Aorta (tissue), 5 donors: ENCODE measurements around the gene ZNF791. TPM values are rescaled to one million over a fixed set of nuclear protein-coding genes. Genes with fewer than 3 reads are reported as not detected.
A peak's percentile ranks its signal among the peaks of the same experiment; 100 is the strongest.

Source experiments
- ATAC-seq: fragments of 200-7000 bp; cut with Tn5 transposase; one replicate; pipeline ENCODE4 v1.9.1; 2022; ENCODE audit warnings: moderate library complexity; ENCODE audit not compliant: low FRiP score
- DNase-seq, 2 donors: peaks; one replicate each; pipeline ENCODE4 v3.0.0-alpha.2; 2020
- H3K27ac ChIP-seq, 2 donors: one replicate each; pipeline ENCODE4 v1.5.1; 2013; ENCODE audit warnings: low read length in 2 of 2, mild to moderate bottlenecking in 2 of 2, moderate library complexity in 2 of 2, control low read depth in 1 of 2, inconsistent platforms in 1 of 2, low read depth in 1 of 2
- H3K27me3 ChIP-seq, 2 donors: one replicate each; pipeline ENCODE4 v1.6.1; 2013; ENCODE audit warnings: control low read depth in 1 of 2, low read length in 1 of 2, mild to moderate bottlenecking in 1 of 2, moderate library complexity in 1 of 2; ENCODE audit not compliant: insufficient read depth in 2 of 2, control insufficient read depth in 1 of 2
- H3K36me3 ChIP-seq, 2 donors: one replicate each; pipeline ENCODE4 v1.6.1; 2013; ENCODE audit warnings: control low read depth in 1 of 2, low read length in 1 of 2, mild to moderate bottlenecking in 1 of 2; ENCODE audit not compliant: insufficient read depth in 2 of 2, control insufficient read depth in 1 of 2
- H3K4me1 ChIP-seq, 2 donors: one replicate each; pipeline ENCODE4 v1.6.1; 2013; ENCODE audit warnings: low read length in 2 of 2, control low read depth in 1 of 2, mild to moderate bottlenecking in 1 of 2, moderate library complexity in 1 of 2; ENCODE audit not compliant: insufficient read depth in 2 of 2, control insufficient read depth in 1 of 2
- H3K4me3 ChIP-seq, 2 donors: one replicate each; pipeline ENCODE4 v1.5.1; 2013; ENCODE audit warnings: low read length in 2 of 2, control low read depth in 1 of 2, mild to moderate bottlenecking in 1 of 2
- H3K9me3 ChIP-seq: one replicate; pipeline ENCODE4 v1.6.1; 2013; ENCODE audit warnings: mild to moderate bottlenecking, low read length; ENCODE audit not compliant: control insufficient read depth
- WGBS, 2 donors: extraction: QIAGEN DNeasy Blood & Tissue Kit; methylation state at CpG; one replicate each; pipeline ENCODE4 v1.1.7; 2013; 5-methylcytosine and 5-hydroxymethylcytosine counted together
- intact Hi-C, 2 donors: fragments of 100-400 bp; cut with DNase I; formaldehyde crosslinking; loops; one replicate each; pipeline versions ENCODE4 v1.14.2 to v1.15.0; 2022
- polyA plus RNA-seq, 2 donors: library from polyadenylated mRNA; stranded (reverse); fragments of 200-250 nt; gene quantifications; one replicate each; pipeline ENCODE4 v1.2.3, GENCODE V29; 2013
- total RNA-seq, 2 donors: library from RNA; stranded (reverse); fragmentation: NEBNext Ultra II Directional; extraction: Animal tissue kit (Norgen Biotek cat#: 25700); gene quantifications; one replicate each; pipeline ENCODE4 v1.2.1, GENCODE V29; 2021
- donor health status: healthy with polysubstance abuse.
- donor health status: Bipolar disorder and iron deficiency.
- donor health status: DM: no; HTN: no; CAD: no.
- donor health status: DM: no; HTN: no; CAD: no.
- donor health status: DM: yes; HTN: yes; CAD: no.

Gene ZNF791
- total and polyA plus RNA-seq, 4 donors, result 2.9 to 35.4 (median 23.6) TPM

DNA sequence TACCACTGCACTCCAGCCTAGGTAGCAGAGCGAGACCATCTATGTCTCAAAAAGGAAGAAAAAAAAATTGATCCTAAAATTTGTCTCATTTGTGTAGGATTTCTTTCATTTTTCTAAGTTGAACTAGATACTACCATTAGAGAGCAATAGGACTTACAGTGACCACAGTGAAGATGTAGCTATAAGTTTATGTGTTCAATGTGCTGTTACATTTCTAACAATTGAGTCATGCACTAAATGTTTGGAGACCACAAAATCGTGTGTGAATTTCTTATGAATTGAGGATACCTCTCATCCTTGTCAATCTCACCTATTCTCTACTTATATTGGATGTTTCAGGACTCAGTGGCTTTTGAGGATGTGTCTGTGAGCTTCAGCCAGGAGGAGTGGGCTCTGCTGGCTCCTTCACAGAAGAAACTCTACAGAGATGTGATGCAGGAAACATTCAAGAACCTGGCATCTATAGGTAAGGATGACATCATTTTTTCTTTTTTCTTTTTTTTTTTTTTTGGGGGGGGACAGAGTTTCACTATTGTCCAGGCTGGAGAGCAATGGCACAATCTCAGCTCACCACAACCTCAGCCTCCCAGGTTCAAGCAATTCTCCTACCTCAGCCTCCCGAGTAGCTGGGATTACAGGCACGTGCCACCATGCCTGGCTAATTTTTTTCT, 12.8 kb downstream of the ZNF791 start:
- DNase-seq (no peak), ATAC-seq (no peak)
- no peak overlapping the region for H3K4me3 ChIP-seq
- H3K4me1 ChIP-seq, result no peaks in the 10 kb centered on the region
- no peak overlapping the region for H3K27ac ChIP-seq
- no peaks in the 10 kb centered on the region for H3K27me3 ChIP-seq
- peaks cover 9 to 10% of the 10 kb centered on the region in 2 donors for H3K36me3 ChIP-seq
- WGBS, 2 donors, result 83 to 91% methylated on average over 4 of the region's 4 CpGs
- intact Hi-C loops, result no loop called here
- H3K9me3 ChIP-seq, result peaks cover 2% of the 10 kb centered on the region

DNA sequence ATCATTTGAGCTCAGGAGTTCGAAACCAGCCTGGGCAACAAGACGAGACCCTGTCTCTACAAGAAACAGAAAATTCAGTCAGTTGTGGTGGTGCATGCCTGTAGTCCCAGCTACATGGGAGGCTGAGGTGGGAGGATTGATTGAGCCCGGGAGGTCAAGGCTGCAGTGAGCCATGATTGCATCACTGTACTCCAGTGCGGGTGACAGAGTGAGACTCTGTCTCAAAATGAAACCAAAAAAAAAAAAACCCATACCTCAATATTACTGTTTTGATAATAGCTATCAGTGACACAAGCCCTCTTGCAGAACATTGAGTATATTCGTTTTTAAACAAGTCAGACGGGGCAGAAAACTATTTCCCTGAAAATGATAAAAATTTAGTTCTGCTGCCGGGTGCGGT, 16.2 kb downstream of the ZNF791 start:
- Histone ChIP-seq H3K4me1 (no peaks in the 10 kb centered on the region), H3K36me3 (peaks cover 10 to 14% of the 10 kb centered on the region in 2 donors), H3K9me3 (peaks cover 2% of the 10 kb centered on the region), H3K4me3 (no peak overlapping the region), H3K27me3 (no peaks in the 10 kb centered on the region), H3K27ac (no peak overlapping the region)
- intact Hi-C loops, result no loop called here
- no peak for DNase-seq
- 84 to 95% methylated on average over 8 of the region's 8 CpGs for WGBS, 2 donors
- ATAC-seq, result no peak

DNA sequence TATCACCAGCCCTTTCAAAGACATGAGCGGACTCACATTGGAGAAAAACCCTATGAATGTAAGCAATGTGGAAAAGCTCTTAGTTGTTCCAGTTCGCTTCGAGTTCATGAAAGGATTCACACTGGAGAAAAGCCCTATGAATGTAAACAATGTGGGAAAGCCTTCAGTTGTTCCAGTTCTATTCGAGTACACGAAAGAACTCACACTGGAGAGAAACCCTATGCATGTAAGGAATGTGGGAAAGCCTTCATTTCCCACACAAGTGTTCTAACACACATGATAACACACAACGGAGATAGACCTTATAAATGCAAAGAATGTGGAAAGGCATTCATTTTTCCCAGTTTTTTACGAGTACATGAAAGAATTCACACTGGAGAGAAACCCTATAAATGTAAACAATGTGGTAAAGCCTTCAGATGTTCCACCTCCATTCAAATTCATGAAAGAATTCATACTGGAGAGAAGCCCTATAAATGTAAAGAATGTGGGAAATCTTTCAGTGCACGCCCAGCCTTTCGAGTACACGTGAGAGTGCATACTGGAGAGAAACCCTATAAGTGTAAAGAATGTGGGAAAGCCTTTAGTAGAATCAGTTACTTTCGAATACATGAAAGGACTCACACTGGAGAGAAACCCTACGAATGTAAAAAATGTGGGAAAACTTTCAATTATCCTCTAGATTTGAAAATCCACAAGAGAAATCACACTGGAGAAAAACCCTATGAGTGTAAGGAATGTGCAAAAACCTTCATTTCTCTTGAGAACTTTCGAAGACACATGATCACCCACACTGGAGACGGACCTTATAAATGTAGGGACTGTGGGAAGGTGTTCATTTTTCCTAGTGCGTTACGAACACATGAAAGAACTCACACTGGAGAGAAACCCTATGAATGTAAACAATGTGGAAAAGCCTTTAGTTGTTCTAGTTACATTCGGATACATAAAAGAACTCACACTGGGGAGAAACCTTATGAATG, 17.6 kb downstream of the ZNF791 start:
- WGBS, 2 donors, result 89 to 94% methylated on average over 17 of the region's 17 CpGs
- DNase-seq (no peak), ATAC-seq (no peak)
- peaks cover 10 to 14% of the 10 kb centered on the region in 2 donors for H3K36me3 ChIP-seq
- H3K4me3 ChIP-seq, result no peak overlapping the region
- no peaks in the 10 kb centered on the region for H3K27me3 ChIP-seq
- intact Hi-C loops, result no loop called here
- no peak overlapping the region for H3K27ac ChIP-seq
- H3K4me1 ChIP-seq, result no peaks in the 10 kb centered on the region
- H3K9me3 ChIP-seq, result peaks cover 2% of the 10 kb centered on the region

DNA sequence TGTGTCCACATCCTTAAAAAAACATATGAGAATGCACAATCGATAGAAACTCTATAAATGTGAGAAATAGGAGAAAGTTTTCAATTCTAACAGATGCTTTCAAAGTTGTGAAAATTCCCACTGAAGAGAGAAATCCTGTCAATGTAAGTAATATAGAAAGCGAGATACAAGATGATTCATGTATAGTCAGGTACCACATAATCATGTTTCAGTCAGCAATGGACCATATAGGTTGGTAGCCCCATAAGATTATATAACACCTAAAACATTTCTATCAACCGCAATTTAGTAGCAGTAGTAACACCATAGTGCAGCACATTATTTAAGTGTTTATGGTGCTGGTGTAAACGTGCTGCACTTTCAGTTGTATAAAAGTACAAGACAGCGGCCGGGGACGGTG, 18.5 kb downstream of the ZNF791 start:
- Histone ChIP-seq H3K27me3 (no peaks in the 10 kb centered on the region), H3K27ac (no peak overlapping the region), H3K4me3 (no peak overlapping the region), H3K4me1 (no peaks in the 10 kb centered on the region), H3K9me3 (peaks cover 2% of the 10 kb centered on the region), H3K36me3 (peaks cover 10 to 14% of the 10 kb centered on the region in 2 donors)
- WGBS, 2 donors, result 91 to 98% methylated on average over 7 of the region's 7 CpGs
- no peak for ATAC-seq
- intact Hi-C loops, result no loop called here
- DNase-seq, result no peak

DNA sequence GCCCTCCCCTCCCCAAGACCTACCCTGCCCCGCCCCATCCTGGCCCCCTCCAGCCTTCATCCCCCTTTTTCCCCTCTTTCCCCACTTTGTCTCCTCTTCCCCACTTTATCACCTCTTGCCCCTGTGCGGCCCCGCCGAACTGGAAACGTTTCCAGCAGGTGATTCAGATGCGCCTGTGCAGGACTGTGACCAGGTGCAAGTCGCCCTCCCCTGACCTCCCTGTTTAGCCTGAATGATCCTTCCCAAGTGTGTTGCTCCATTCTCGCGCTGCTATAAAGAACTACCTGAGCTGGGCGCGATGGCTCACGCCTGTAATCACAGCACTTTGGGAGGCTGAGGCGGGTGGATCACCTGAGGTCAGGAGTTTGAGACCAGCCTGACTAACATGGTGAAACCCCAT, 25.9 kb downstream of the ZNF791 start:
- ATAC-seq (no peak), DNase-seq (peak in 1 of 2 donors; percentile 45)
- H3K27me3 ChIP-seq, result no peaks in the 10 kb centered on the region
- 87 to 90% methylated on average over 13 of the region's 13 CpGs for WGBS, 2 donors
- intact Hi-C loops, result no loop called here
- H3K9me3 ChIP-seq, result no peaks in the 10 kb centered on the region
- H3K4me3 ChIP-seq, result no peak overlapping the region
- no peaks in the 10 kb centered on the region for H3K36me3 ChIP-seq
- no peaks in the 10 kb centered on the region for H3K4me1 ChIP-seq
- H3K27ac ChIP-seq, result no peak overlapping the region

DNA sequence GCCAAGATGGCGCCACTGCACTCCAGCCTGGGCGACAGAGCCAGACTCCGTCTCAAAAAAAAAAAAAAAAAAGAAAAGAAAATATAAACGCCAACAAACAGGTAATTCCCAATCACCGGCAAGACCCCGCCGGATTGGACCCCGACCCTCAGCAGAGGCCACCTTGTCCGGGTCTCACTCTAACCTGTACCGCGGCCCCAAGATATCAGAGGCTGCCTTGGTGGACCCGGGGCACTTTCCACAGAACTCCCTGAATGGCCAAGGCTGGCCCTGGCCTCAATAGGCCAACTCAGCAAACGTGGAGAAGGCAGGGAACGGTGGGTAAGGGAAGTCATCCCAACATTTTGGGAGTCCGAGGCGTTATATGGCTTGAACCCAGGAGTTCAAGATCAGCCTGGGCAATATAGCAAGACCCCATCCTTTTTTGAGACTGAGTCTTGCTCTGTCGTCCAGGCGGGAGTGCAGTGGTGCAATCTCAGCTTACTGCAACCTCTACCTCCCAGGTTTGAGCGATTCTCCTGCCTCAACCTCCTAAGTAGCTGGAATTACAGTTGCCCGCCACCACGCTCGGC, 28.0 kb downstream of the ZNF791 start:
- WGBS, 2 donors, result 95% methylated on average over 20 to 22 of the region's 22 CpGs
- Histone ChIP-seq H3K27ac (no peak overlapping the region), H3K9me3 (no peaks in the 10 kb centered on the region), H3K36me3 (no peaks in the 10 kb centered on the region), H3K4me3 (no peak overlapping the region), H3K27me3 (no peaks in the 10 kb centered on the region), H3K4me1 (no peaks in the 10 kb centered on the region)
- ATAC-seq (no peak), DNase-seq (peak in 1 of 2 donors; percentile 63)
- intact Hi-C loops, result no loop called here

DNA sequence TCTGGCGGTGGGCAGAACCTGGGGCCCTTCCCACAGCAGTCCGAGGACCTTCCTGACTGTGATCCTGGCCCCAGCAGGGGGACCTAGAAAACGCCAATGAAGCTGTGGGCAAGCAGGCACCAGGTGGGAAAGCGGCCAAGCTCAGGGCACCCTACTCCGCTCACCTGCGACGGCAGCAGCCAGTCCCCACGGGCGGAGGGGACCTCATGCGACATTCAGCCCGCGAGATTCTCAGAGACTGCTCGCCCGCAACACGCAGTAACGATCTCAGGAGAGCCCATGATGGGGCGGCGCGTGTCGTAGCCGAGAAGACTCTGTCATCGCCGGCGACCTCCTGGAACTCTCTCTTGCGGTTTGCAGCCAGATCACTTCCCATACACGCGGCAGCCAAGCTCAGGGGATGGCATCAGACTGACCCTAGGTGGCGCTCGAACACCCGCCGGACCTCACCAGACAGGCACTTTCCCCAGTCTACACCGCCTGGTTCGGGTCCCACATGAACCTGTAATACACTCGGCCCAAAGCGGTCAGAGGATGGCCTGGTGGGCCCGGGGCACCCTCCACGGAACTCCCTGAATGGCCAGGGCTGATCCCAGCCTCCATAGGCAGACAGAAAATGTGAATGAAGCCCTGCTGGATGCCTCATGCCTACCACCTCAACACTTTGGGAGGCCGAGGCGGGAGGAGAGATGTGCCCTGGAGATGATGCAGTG, 29.3 kb downstream of the ZNF791 start:
- 9 to 10% methylated on average over 39 of the region's 39 CpGs for WGBS, 2 donors
- H3K4me1 ChIP-seq, result no peaks in the 10 kb centered on the region
- no peak overlapping the region for H3K27ac ChIP-seq
- H3K27me3 ChIP-seq, result no peaks in the 10 kb centered on the region
- H3K9me3 ChIP-seq, result no peaks in the 10 kb centered on the region
- no peaks in the 10 kb centered on the region for H3K36me3 ChIP-seq
- no peak overlapping the region for H3K4me3 ChIP-seq
- DNase-seq, result peak; percentile 92 to 94
- peak; percentile 91 for ATAC-seq
- intact Hi-C loops, result no loop called here

DNA sequence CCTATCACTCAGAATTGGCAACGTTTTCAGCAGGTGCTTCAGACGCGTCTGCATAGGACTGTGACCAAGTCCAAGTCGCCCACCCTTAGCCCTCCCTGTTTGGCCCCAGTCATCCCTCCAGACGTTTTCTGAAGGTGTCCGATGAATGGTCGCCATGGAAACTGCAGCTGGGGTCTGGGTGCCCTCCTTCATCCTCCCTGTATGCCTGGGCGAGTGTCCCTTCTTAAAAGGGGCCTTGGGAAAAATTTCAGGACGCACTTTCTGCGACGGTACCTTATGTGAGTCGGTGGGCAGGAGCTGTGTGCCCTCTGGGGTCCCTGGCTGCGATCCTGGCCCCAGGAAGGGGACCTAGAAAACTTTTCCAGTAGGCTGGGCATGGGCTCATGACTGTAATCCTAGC, 30.7 kb downstream of the ZNF791 start:
- WGBS, 2 donors, result 73 to 74% methylated on average over 13 of the region's 13 CpGs
- intact Hi-C loops, result no loop called here

More for the DNA sequence above, 30.7 kb downstream of the ZNF791 start:
- Histone ChIP-seq H3K9me3 (no peaks in the 10 kb centered on the region), H3K36me3 (no peaks in the 10 kb centered on the region), H3K4me1 (no peaks in the 10 kb centered on the region), H3K27me3 (no peaks in the 10 kb centered on the region), H3K4me3 (no peak overlapping the region), H3K27ac (no peak overlapping the region)
- DNase-seq (peak in 1 of 2 donors; percentile 52), ATAC-seq (no peak)
